HAP-1 (cell line): Measurements from ENCODE around the gene C19orf25.

ENCODE experiments used
- DNase-seq, 2 experiments: peaks; one replicate each; pipeline ENCODE4 v3.0.0-alpha.2; 2016 to 2020; ENCODE audit warnings: low spot score in 2 of 2
- H3K27me3 ChIP-seq: fragments of 250-450 bp; sonication (Bioruptor Pico); 2 replicates; pipeline ENCODE4 v1.5.1; 2020; ENCODE audit warnings: low read depth, mild to moderate bottlenecking, moderate library complexity
- H3K36me3 ChIP-seq: fragments of 250-450 bp; sonication (Bioruptor Pico); replicated peaks from 2 replicates; pipeline ENCODE4 v1.5.1; 2020; ENCODE audit warnings: mild to moderate bottlenecking
- H3K4me1 ChIP-seq: fragments of 250-450 bp; sonication (Bioruptor Pico); 2 replicates; pipeline ENCODE4 v1.5.1; 2020; ENCODE audit warnings: mild to moderate bottlenecking
- H3K4me3 ChIP-seq: fragments of 250-450 bp; sonication (Bioruptor Pico); 2 replicates; pipeline ENCODE4 v1.5.1; 2020; ENCODE audit warnings: mild to moderate bottlenecking, moderate library complexity
- H3K9me3 ChIP-seq: fragments of 250-450 bp; sonication (Bioruptor Pico); 2 replicates; pipeline ENCODE4 v1.5.1; 2020; ENCODE audit warnings: mild to moderate bottlenecking, moderate library complexity
- in situ Hi-C: fragments of 300-500 bp; cut with MboI; formaldehyde crosslinking; loops from 3 replicates; pipeline ENCODE4 v1.14.3; 2020; ENCODE audit warnings: low sequenced_read_pairs, inconsistent platforms, mixed read lengths

Gene C19orf25

DNA sequence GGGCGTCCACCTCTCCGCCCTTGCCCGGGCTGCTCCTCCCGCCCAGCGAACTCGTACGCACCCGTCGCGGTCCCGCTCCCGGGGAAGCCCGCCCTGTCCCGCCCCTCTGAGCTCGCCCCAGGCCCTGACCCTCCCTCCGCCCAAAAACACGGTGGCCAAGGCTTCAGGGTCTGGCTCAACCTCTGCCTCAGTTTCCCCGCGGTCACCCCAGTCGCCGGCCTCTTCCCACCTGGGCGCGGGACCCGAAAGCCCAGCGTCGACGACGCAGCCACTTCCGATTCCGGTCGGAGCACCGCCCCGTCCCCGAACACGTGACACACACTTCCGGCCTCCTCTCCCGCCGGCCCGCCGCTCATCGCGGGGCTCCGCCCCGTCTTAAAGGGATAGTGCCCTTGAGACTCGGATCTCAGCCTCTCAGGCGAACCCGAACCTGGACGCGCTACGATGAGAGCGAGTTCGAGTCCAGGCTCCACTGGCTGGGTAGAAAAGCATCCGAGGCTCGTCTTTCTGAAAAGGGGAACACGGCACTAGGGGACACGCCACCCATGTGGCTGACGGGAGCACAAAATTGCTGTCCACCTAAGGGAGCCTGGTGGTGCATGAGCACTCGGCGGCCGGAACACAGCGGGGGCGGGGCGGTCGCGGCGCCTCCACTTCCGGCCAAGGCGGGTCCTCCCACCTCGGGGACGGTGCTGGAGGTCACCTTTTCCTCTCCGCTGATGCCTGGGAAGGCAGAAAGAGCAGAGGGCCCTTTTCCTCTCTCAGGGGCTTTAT is at the start of gene C19orf25:
C19orf25 (minus strand) TSS at position 282 of the 774 bp plus-strand sequence. CDS start 312 bp downstream, outside the sequence.
- H3K27me3 ChIP-seq: no peaks in the 10 kb centered on the region
- H3K9me3 ChIP-seq: no peaks in the 10 kb centered on the region
- H3K4me1 ChIP-seq: no peaks in the 10 kb centered on the region; the same call in 1 of the 2 replicates
- peaks cover 18% of the 10 kb centered on the region for H3K36me3 ChIP-seq
- peak within 1 kb of the TSS; percentile 78 for H3K4me3 ChIP-seq
- in situ Hi-C loops: no loop called here
- peak; percentile 94 to 97 for DNase-seq

DNA sequence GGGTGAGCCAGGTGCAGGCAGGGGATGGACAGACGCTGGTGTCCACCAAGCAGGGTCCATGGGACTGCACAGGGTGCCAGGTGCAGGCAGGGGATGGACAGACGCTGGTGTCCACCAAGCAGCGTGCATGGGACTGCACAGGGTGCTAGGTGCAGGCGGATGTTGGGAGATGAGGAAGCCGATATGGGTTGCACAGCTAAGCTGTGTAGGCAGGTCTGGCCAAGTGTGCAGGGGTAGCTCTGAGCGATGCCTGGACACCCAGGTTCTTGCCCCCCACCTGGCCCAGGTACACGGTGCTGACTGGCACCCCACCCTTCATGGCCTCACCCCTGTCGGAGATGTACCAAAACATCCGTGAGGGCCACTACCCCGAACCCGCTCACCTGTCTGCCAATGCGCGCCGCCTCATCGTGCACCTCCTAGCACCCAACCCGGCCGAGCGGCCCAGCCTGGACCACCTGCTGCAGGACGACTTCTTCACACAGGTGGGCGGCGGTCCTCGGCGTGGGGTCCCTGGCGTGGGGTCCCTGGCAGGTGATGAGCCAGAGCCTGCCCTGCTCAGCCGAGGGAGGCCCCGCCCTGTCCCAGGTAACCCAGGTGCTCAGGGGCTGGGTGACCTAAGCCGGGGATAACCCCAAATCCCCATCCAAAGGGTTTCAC is 48.8 kb upstream of the C19orf25 start:
- Histone ChIP-seq H3K4me1 (no peaks in the 10 kb centered on the region), H3K27me3 (peaks cover 14% of the 10 kb centered on the region; the same call in 1 of the 2 replicates), H3K4me3 (no peak overlapping the region), H3K36me3 (no peaks in the 10 kb centered on the region), H3K9me3 (no peaks in the 10 kb centered on the region)
- no peak for DNase-seq
- in situ Hi-C loops: no loop called here

- in situ Hi-C loops: no loop called here
- no peak for DNase-seq
- Histone ChIP-seq H3K4me3 (no peak overlapping the region), H3K27me3 (peaks cover 14% of the 10 kb centered on the region; the same call in 1 of the 2 replicates), H3K36me3 (no peaks in the 10 kb centered on the region), H3K9me3 (no peaks in the 10 kb centered on the region), H3K4me1 (no peaks in the 10 kb centered on the region)
Measured at GRCh38 chr19:1526979-1527649, 48.1 kb upstream of the C19orf25 start.

DNA sequence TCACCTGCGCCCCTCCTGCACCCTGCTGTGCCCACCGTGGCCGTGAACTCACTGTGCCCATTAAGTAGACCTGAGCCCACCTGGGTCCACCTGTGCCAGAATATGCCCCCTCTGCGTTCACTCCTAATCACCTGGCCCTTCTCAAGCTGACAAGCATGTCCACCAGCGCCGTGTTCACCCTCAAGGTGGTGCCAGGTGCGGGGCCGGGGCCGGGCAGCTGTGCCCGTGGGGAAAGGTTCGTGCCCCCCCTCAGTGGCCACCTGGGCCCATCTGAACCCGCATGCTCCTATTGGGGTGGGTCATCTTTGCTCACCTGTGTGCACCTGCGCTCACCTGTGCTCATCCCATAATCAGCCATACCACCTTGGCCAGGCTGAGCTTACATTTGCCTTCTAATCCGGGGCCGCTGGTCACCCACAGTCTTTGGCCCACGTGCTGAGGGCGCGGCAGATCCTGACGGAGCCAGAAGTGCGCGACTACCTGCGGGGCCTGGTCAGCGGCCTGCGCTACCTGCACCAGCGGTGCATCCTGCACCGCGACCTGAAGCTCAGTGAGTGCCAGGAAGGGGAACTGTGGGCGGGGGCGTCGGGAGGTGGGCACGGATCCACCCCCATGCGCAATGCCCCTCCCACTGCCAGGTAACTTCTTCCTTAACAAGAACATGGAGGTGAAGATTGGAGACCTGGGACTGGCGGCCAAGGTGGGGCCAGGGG is 47.2 kb upstream of the C19orf25 start:
- Histone ChIP-seq H3K4me3 (no peak overlapping the region), H3K27me3 (peaks cover 14% of the 10 kb centered on the region; the same call in 1 of the 2 replicates), H3K9me3 (no peaks in the 10 kb centered on the region), H3K36me3 (no peaks in the 10 kb centered on the region), H3K4me1 (no peaks in the 10 kb centered on the region)
- in situ Hi-C loops: no loop called here
- no peak for DNase-seq

DNA sequence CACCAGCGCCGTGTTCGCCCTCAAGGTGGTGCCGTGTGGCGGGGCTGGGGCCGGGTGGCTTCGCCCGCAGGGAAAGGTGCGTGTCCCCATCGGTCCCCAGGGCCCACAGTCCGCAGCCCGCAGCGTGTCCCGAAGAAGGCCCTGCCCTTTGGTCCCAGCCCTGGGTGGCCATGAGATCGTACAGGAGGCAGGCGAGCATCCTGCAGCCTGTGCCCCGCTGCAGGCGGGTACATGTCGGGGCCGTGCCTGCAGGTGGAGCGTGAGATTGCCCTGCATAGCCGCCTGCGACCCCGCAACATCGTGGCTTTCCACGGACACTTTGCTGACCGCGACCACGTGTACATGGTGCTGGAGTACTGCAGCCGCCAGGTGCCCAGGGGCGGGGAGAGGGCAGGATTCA is 46.3 kb upstream of the C19orf25 start:
- Histone ChIP-seq H3K36me3 (no peaks in the 10 kb centered on the region), H3K4me1 (no peaks in the 10 kb centered on the region), H3K27me3 (peaks cover 14% of the 10 kb centered on the region; the same call in 1 of the 2 replicates), H3K9me3 (no peaks in the 10 kb centered on the region), H3K4me3 (no peak overlapping the region)
- in situ Hi-C loops: no loop called here
- DNase-seq: no peak

DNA sequence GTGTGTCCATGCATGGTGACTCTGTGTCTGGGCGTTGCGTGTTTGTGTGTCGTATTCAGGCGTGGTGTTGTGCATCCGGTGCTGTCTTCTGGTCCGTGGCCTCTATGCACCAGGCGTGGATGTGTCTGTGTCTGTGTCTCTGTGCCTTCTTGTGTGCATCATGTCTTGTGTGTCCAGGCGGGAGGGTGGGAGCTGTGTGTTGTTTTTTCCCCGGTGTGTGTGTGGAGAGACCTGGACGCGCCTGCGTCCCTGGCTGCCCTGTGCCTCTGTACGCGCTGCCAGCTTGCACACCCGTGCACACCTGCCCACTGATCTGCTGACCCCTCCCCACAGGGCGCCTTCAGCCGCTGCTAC is 45.9 kb upstream of the C19orf25 start:
- H3K27me3 ChIP-seq: peaks cover 14% of the 10 kb centered on the region; the same call in 1 of the 2 replicates
- no peak for DNase-seq
- in situ Hi-C loops: no loop called here
- no peaks in the 10 kb centered on the region for H3K36me3 ChIP-seq
- H3K9me3 ChIP-seq: no peaks in the 10 kb centered on the region
- no peaks in the 10 kb centered on the region for H3K4me1 ChIP-seq
- no peak overlapping the region for H3K4me3 ChIP-seq

DNA sequence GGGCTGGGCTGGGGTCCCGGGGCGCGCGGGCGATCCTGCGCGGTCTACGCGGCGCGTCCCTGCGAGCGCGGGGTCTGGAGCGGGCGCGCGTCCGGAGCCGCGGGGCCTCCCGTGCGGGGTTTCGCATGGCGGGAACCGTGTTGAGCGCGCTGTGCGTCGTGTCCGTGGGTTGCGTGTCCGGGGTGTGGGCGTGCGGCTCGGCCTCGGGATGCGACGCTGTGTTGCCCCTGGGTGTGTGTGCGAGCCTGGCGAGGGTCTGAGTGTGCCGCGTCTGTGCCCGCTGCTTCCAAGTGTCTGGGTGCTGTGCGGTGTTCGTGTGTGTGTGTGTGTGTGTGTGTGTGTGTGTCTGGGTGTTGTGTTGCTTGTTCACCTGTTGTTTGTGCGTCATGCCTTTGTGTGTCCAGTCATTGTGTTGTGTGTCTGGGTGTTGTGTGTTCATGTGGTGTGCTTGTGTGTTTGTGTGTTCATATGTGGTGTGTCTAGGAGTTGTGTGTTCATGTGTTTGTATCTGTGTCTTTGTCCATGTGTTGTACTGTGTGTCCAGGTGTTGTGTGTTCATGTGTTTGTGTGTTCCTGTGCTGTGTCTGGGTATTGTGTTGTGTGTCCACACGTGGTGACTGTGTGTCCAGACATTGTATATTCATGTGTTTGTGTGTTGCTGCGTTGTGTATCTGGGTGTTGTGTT is 45.4 kb upstream of the C19orf25 start:
- Histone ChIP-seq H3K9me3 (no peaks in the 10 kb centered on the region), H3K36me3 (no peaks in the 10 kb centered on the region), H3K4me1 (no peaks in the 10 kb centered on the region), H3K27me3 (peaks cover 14% of the 10 kb centered on the region; the same call in 1 of the 2 replicates), H3K4me3 (no peak overlapping the region)
- in situ Hi-C loops: no loop called here
- DNase-seq: no peak

- Histone ChIP-seq H3K4me3 (no peak within 1 kb of the TSS), H3K27me3 (peaks cover 14% of the 10 kb centered on the region; the same call in 1 of the 2 replicates), H3K4me1 (no peaks in the 10 kb centered on the region), H3K36me3 (no peaks in the 10 kb centered on the region), H3K9me3 (no peaks in the 10 kb centered on the region)
- in situ Hi-C loops: no loop called here
- no peak for DNase-seq
Measured at GRCh38 chr19:1523412-1524286, 44.6 kb upstream of the C19orf25 start, which contains the start of gene PLK5. Gene PLK5 (plus strand): TSS chr19:1524077. CDS start chr19:1526997, 2,920 bp downstream.

GRCh38 chr19:1522838-1523237 is 43.8 kb upstream of the C19orf25 start:
- Histone ChIP-seq H3K4me3 (no peak overlapping the region), H3K9me3 (no peaks in the 10 kb centered on the region), H3K36me3 (no peaks in the 10 kb centered on the region), H3K27me3 (peaks cover 14% of the 10 kb centered on the region; the same call in 1 of the 2 replicates), H3K4me1 (no peaks in the 10 kb centered on the region)
- in situ Hi-C loops: no loop called here
- no peak for DNase-seq

DNA sequence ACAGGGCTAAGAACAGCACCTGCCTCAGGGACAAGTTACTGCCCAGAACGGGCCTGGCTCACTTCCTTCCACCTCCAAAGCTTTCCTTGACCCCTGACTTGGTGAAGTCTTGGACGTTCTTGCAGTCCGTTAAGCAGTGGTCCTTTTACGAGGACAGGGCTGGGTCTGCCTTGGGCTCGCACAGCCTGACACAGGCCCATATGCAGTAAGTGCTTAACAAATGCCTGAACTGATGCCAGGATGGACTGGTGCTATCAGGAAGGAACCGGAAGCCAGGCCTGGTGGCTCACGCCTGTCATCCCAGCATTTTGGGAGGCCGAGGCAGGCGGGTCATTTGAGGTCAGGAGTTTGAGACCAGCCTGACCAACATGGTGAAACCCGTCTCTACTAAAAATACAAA is 43.0 kb upstream of the C19orf25 start:
- DNase-seq: no peak
- Histone ChIP-seq H3K36me3 (no peaks in the 10 kb centered on the region), H3K4me3 (no peak overlapping the region), H3K9me3 (no peaks in the 10 kb centered on the region), H3K4me1 (no peaks in the 10 kb centered on the region), H3K27me3 (peaks cover 14% of the 10 kb centered on the region; the same call in 1 of the 2 replicates)
- in situ Hi-C loops: no loop called here

GRCh38 chr19:1521636-1522035 is 42.6 kb upstream of the C19orf25 start:
- Histone ChIP-seq H3K4me1 (no peaks in the 10 kb centered on the region), H3K9me3 (no peaks in the 10 kb centered on the region), H3K36me3 (no peaks in the 10 kb centered on the region), H3K27me3 (peaks cover 14% of the 10 kb centered on the region; the same call in 1 of the 2 replicates), H3K4me3 (no peak overlapping the region)
- no peak for DNase-seq
- in situ Hi-C loops: no loop called here

DNA sequence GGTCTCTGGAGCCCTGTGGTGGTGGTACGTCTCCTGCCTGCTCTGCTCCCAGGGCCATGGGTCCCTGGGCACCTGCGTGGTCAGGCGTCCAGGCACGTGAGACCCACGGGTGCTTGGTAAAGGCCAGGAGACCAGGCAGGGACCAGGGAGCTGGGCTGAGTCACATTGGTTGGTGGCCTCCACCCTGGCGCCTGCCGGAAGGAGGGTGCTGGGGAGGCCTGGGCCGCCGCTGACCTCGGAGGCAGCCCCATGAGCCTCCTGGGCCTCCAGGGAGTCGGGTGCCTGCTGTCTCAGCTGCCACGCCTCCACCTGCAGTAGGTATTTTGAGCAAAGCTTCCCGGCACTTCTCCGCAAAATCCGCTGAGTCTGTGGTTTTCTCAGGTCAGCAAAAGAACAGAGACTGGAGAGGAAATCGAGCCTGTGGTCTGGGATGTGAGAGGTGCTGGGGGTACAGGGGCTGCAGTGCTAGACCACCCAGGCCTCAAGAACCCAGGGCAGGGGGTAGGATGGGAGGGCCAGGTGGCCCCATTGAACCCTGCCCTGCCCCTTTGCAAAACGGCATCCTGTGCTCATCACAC is 41.3 kb upstream of the C19orf25 start:
- no peaks in the 10 kb centered on the region for H3K4me1 ChIP-seq
- H3K4me3 ChIP-seq: no peak overlapping the region
- H3K9me3 ChIP-seq: no peaks in the 10 kb centered on the region
- no peaks in the 10 kb centered on the region for H3K36me3 ChIP-seq
- in situ Hi-C loops: no loop called here
- peaks cover 10% of the 10 kb centered on the region; the same call in 1 of the 2 replicates for H3K27me3 ChIP-seq
- no peak for DNase-seq
